Measurements from ENCODE around the gene SWAP70.
"Not testable (repeated sequence)": the region's sequence is repeated elsewhere in the genome, so short reads cannot be mapped to it uniquely, and the experiment has no call there.

Gene SWAP70

DNA sequence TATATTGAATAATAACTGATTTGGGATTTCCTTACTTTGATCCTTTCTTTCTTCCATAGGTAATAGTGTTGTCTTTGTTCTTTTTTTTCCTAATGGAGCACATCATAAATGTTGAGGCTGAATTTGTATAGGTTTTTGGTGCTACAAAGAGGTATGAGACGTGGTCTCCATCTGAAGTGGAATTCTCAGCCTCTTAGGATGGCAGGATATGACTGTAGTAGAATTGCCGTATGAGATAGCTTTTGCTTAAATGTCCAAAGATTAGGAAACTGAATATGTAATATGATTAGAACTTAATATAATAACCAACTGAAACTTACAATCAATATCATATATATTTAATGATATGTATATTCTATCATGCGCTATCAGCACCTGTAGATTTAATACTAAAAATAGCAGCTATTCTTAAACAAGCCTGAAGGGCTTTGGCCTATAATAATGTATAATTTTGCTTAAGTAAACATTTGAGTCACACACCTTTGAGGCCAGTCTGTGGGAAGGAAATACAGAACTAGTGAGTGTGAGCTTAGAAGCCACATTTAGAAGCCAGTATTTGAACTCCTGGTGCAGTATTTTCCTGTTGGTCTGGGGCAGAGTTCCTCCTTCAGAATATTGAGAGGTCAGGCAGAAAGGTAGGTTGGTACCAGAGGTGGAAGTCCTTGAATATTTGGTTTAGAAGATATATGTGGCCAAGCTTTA, 62.6 kb downstream of the SWAP70 start:
- DNase-seq: no peak

DNA sequence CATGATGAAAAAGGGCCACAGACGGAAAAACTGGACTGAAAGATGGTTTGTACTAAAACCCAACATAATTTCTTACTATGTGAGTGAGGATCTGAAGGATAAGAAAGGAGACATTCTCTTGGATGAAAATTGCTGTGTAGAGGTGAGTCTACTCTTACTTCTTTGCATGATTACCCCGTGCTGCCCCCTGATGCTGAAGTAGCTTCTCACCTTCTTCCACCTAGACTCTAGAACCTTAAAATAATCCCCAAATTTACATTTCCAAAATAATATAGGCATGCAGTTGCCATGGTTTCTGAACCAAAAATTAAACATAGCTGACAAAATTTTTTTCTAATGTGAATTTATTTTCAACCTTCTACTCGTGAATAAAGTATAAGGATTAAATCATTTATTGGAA, 64.2 kb downstream of the SWAP70 start:
- no peak for DNase-seq

DNA sequence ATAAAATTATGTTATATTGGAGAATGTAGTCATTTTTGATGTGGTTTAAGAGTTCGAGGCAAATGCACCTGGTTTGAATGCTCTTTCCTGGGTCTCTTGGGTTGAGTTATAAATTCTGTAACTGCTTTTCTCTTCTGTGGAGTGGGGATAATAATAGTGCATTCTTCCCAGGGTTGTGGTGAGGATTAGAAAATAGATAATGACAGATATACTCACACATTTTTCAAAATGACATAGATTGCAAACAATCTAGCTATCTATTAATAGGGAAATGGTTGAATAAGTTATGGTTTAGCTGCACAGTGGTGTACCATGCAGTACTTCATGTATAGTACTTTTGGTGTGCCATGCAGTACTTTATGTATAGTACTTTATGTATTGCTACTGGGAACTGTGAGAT, 67.4 kb downstream of the SWAP70 start:
- no peak for DNase-seq

- no peak for DNase-seq
Measured at GRCh38 chr11:9732453-9732852, 68.6 kb downstream of the SWAP70 start.

GRCh38 chr11:9733212-9733611, 69.3 kb downstream of the SWAP70 start:
- DNase-seq: no peak

DNA sequence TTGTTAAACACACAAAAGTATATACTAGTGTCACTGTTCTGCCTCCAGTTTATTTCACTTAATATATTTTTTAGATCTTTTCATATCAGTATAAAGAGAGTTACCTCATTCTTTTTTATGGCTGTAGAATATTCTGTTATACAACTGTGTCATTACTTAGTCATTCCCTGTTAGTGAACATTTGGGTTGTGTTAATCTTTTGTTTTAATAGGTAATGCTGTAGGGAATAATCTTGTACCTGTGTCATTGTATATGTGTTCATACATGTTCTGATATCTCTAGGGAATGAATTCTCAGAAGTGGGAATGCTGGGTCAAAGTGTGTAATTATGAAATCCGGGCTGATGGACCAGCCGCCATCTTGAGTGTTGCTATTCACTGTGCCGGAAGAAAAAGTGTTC, 71.4 kb downstream of the SWAP70 start:
- no peak for DNase-seq

- no peak for DNase-seq
Measured at GRCh38 chr11:9735919-9736318, 72.0 kb downstream of the SWAP70 start.

GRCh38 chr11:9736365-9736764, 72.5 kb downstream of the SWAP70 start:
- DNase-seq: no peak

- DNase-seq: no peak
Measured at GRCh38 chr11:9738116-9738515, 74.2 kb downstream of the SWAP70 start.

DNA sequence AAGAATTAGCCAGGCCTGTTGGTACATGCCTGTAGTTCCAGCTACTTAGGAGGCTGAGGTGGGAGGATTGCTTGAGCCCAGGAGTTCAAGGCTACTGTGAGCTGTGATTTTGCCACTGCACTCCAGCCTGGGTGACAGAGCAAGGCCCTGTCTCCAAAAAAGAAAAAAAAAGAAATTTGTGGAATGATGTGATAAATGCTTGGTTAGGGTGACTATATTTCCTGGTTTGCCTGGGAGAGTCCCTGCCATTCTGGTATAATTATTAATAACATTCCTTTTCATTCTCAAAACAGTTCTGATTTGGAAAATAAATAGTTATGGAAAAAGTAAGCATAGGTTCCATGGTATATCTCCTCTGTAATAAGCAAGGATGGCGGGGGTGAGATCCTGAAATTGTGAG, 74.8 kb downstream of the SWAP70 start:
- no peak for DNase-seq

DNA sequence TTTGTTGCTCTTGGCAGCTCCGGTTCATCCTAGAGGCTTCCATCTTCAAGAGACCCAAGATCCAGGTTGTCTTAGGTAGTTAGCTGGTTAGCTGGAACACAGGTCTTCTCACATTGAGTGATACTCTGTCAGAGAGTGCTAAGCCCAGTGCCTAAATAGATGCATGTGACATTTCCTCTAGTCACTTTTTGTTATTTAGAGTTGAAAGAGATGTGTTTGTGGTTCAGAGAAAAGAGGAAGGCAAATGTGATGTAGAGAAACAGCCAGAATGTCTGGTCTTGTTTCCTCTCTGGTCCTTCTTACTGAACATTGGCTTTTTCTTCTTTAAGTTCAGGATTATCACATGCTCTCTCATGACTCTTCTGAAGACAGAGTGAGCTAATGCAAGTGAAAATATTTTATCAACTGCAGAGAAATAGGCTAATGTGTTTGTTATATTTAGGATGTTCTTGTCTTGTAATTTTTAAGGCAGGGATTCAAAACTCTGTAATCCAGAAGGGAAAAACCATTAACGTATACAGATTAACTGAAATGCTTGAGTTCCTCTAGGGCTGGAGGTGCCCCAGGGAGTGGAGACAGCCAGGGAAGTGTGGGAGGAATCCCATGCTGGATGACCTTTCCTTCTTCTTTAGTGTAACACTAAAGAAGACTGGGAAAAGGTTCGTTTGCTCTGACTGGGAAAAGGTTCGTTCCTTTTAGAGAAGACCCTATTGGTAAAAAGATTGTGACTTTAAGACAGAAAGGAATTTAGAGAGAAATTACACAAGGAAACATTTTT, 75.4 kb downstream of the SWAP70 start:
- DNase-seq: no peak

GRCh38 chr11:9740202-9740883, 76.5 kb downstream of the SWAP70 start:
- DNase-seq: no peak

DNA sequence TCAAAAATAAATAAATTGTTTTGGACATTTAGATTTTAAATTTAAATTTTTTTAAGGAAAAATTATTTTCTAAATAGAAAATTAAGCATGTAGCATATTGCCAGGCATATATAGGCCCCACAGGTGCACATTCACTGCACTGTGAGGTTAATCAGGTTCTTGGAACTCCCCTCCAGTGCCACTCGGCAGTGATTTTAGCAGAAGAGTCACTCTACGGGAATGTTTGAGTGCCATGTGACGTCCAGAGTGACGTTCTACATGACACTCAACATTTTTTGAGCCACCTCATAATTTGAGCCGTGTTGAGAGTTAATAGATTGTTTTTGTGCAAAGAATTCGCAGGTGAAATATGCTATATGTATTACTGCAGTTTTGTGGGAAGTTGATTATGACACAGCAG, 77.4 kb downstream of the SWAP70 start:
- no peak for DNase-seq

DNA sequence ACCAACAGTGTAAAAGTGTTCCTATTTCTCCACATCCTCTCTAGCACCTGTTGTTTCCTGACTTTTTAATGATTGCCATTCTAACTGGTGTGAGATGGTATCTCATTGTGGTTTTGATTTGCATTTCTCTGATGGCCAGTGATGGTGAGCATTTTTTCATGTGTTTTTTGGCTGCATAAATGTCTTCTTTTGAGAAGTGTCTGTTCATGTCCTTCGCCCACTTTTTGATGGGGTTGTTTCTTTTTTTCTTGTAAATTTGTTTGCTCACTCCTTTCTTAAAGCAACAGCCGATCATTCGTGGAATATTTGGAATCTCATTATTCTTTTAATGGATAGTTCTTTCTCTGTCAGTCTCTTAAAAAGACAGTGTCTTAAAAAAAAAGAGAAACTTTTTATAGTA, 79.6 kb downstream of the SWAP70 start:
- not testable (repeated sequence) for DNase-seq

GRCh38 chr11:9745411-9746211, 81.7 kb downstream of the SWAP70 start:
- DNase-seq: no peak

DNA sequence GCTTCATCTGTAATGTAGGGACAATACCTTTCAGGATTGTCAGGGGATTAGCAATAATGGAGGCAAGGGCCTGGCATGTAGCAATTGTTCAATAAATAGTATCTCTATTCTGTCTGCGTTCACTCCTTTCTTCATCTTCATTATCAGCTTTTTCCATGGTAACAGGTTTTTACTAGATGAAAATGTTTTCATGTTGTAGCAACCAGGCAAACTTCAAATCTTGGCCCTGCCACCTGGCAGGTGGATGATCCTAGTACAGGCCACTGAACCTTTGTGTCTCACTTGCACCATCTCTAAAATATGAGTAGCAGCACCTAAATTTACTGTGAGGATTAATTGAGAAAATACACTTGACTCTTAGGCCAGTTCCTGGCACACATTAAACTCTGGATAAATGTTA, 83.4 kb downstream of the SWAP70 start:
- DNase-seq: no peak

DNA sequence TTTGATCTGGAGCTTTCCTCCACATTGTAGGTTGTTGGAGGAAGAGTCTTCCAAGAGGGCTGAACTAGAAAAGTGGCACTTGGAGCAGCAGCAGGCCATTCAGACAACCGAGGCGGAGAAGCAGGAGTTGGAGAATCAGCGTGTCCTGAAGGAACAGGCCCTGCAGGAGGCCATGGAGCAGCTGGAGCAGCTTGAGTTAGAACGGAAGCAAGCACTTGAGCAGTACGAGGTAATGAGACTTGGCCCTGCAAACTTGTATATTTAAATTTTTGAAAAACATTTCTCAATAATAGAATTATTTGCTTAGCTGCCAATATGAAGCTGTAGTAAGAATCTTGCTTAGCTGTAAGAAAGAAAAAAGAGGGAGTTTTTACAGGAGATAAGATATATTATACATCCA, 84.0 kb downstream of the SWAP70 start:
- DNase-seq: no peak

DNA sequence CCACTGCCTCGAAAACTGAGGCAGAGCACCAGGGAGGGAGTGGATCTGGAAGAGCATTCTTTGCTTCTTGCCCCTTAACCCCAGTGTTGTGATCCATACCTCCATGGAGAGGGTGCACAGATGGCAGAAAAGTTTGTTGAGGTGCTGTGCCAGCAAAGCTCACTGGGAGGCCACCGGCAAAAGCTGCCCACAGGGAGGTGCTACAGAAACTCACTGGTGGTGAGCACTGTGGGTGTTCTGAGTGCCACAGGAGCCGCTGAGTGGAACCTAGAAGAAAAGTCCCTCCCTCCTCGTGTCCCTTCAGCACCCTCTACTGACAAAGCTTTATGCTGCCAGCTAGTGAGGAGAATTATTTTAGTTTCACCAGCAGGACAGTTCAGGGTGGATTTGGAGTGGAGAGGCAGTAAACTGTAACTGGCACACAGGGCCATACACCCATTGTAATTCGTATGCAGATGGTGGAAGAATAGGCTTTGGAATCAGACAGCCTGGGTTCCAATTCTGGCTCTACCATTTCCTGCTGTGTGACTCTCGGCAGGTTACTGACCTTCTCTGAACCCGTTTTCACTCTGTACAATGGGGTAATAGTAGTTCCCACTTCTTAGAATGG, 84.6 kb downstream of the SWAP70 start:
- DNase-seq: peak; percentile 31

GRCh38 chr11:9750551-9750950, 86.7 kb downstream of the SWAP70 start:
- no peak for DNase-seq

DNA sequence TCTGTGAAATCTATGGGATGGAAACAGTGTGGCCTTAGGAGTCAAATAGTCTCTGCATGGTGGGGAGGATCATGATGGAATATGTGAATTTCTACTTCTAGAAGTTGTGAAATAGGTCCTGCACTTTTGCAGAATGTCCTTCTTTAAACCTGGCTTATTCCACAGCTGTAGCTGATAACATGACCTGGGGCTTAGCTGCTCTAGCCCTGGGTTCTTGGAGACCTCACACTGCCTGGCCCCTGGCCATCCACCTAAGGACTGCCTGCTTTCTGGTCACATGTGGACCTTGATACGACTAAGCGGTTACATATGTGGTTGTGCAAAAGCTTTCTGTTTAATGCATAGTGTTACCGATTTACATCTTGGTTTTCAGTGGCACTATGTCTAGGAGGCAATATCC, 88.2 kb downstream of the SWAP70 start:
- DNase-seq: no peak

- no peak for DNase-seq
Measured at GRCh38 chr11:9753021-9753420, 89.1 kb downstream of the SWAP70 start.

DNA sequence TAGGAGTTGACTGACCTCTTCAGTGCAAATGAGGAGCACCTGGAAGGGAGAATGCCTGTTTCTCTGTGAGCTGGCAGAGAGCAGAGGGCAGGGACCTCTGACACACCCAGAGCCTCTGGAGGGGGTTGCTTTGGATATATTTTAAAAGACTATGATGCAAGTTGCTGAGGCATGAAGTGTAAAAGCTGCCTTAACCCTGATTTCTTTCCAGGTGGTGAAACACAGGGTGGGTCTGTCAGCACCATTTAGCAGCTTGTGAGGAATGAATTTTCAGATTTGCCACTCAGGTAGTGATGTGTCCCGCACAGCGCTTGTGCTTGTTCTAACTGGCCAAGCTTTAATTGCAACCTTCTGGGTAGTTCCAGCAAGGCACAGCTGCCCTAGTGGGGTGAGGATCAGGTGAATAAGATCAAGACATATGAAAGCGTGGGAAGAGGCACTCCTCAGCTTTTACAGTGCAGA, 90.2 kb downstream of the SWAP70 start:
- DNase-seq: no peak
